HEK293 (cell line): Measurements from ENCODE around the gene NANOS3.
A peak's percentile ranks its signal among the peaks of the same experiment; 100 is the strongest.

Experiments
- ATF2 ChIP-seq: fragments of 450-650 bp; formaldehyde crosslinking; IDR thresholded peaks from 2 replicates; pipeline ENCODE4 v1.5.1; 2016; ENCODE audit warnings: missing biosample characterization, missing genetic modification characterization, low read depth
- CTCF ChIP-seq: fragments of 450-650 bp; formaldehyde crosslinking; IDR thresholded peaks from 2 replicates; pipeline ENCODE4 v1.5.1; 2016; ENCODE audit warnings: missing biosample characterization, missing genetic modification characterization
- PATZ1 ChIP-seq: fragments of 450-650 bp; formaldehyde crosslinking; IDR thresholded peaks from 2 replicates; pipeline ENCODE4 v1.5.1; 2016; ENCODE audit warnings: missing biosample characterization, missing genetic modification characterization
- REST ChIP-seq: fragments of 450-650 bp; formaldehyde crosslinking; IDR thresholded peaks from 2 replicates; pipeline ENCODE4 v1.5.1; 2016; ENCODE audit warnings: missing biosample characterization, missing genetic modification characterization
- ZNF23 ChIP-seq: fragments of 450-650 bp; formaldehyde crosslinking; IDR thresholded peaks from 2 replicates; pipeline ENCODE4 v1.5.1; 2016; ENCODE audit warnings: missing biosample characterization, missing genetic modification characterization, borderline replicate concordance
- ZNF621 ChIP-seq: fragments of 450-650 bp; formaldehyde crosslinking; IDR thresholded peaks from 2 replicates; pipeline ENCODE4 v1.5.1; 2017; ENCODE audit warnings: missing biosample characterization, missing genetic modification characterization
- ZNF639 ChIP-seq: fragments of 450-650 bp; formaldehyde crosslinking; IDR thresholded peaks from 2 replicates; pipeline ENCODE4 v1.5.1; 2016; ENCODE audit warnings: missing biosample characterization, missing genetic modification characterization
- ZNF777 ChIP-seq: fragments of 450-650 bp; formaldehyde crosslinking; IDR thresholded peaks from 2 replicates; pipeline ENCODE4 v1.5.1; 2017; ENCODE audit warnings: missing biosample characterization, missing genetic modification characterization, borderline replicate concordance
- ZSCAN18 ChIP-seq: fragments of 450-650 bp; formaldehyde crosslinking; IDR thresholded peaks from 2 replicates; pipeline ENCODE4 v1.5.1; 2016; ENCODE audit warnings: missing biosample characterization, missing genetic modification characterization

- TF ChIP-seq CTCF (tag by site-specific recombination) (0 out of 2 replicates have a peak, but pooled peaks have one; percentile 29), ZNF777 (tag by site-specific recombination) (no peak), PATZ1 (peak; percentile 81), ZNF23 (tag by site-specific recombination) (no peak), REST (tag by site-specific recombination) (no peak), ZNF621 (tag by site-specific recombination) (no peak), ZSCAN18 (tag by site-specific recombination) (no peak), ZNF639 (tag by site-specific recombination) (no peak), ATF2 (no peak)
Measured at GRCh38 chr19:13842291-13843103, 34.4 kb upstream of the NANOS3 start.
